ENCODE data around the gene PRKCH. TPM values are rescaled to one million over a fixed set of nuclear protein-coding genes. Genes with fewer than 3 reads are reported as not detected.

The PRKCH gene
- 10 to 100 TPM in 3 of 4 donors, 1 to 10 TPM in 1; 9.0 to 18.4 (median 16.1) TPM for polyA plus RNA-seq (ENCODE audit: insufficient read length in 4 of 4)

GRCh38 chr14:61321385-61322010 lies at the start of gene PRKCH:
Gene PRKCH, plus strand, starts transcription at chr14:61321579. Its CDS starts 523 bp downstream, at chr14:61322102.
- DNase-seq (ENCODE audit: low read depth in 4 of 4, low spot score in 3 of 4): peak in 3 of 4 donors; percentile 24 to 35 (median 31)

DNA sequence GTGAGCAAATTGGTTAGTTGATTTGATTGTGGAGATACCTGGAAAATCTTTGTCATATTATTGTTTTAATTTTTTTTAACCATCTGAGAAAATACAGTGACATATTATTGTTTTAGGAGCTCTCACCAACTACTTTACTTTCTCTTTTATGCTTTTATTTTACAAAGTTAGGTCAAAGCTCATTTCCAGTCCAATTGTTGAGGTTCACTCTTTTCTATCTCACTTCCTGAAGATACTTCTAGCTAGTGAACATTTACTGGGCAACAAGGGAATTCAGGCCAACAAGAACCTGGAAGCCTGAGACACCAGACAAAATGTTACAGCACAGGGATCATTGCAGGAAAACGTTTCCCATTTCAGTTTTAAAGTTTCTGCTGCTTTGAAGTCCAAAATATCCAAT lies 44.1 kb upstream of the PRKCH start:
- DNase-seq (ENCODE audit: low read depth in 4 of 4, low spot score in 3 of 4): no peak

- DNase-seq (ENCODE audit: low read depth in 4 of 4, low spot score in 3 of 4): no peak
Observed at GRCh38 chr14:61277784-61278183, 43.6 kb upstream of the PRKCH start.

- no peak for DNase-seq (ENCODE audit: low read depth in 4 of 4, low spot score in 3 of 4)
Observed at GRCh38 chr14:61279082-61279481, 42.3 kb upstream of the PRKCH start.

DNA sequence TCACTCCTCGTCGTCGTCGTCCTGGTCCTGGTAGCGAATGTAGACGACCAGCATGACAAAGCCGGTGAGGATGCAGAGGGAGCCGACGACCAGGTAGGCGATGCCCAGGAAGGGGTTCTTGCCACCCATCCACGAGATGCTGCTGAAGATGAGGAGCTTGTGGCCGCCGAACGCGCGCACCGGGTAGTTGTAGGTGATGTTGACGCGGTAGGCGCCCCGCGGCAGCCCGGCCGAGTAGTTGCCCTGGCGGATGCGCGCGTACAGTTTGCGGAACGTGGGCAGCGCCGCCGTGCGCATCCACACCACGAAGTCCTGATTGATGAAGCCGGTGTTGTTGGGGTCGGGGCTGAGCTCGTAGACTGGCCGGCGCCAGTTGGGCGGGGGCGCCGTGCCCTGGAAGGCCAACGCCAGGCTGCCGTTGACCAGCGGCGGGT lies 41.3 kb upstream of the PRKCH start:
- no peak for DNase-seq (ENCODE audit: low read depth in 4 of 4, low spot score in 3 of 4)

- no peak for DNase-seq (ENCODE audit: low read depth in 4 of 4, low spot score in 3 of 4)
Observed at GRCh38 chr14:61280526-61281185, 40.7 kb upstream of the PRKCH start.

GRCh38 chr14:61281186-61281947 lies 40.0 kb upstream of the PRKCH start, which contains the start of gene TMEM30B:
Gene TMEM30B, minus strand, starts transcription at chr14:61281338. Its CDS starts 191 bp downstream, at chr14:61281147.
- peak in 1 of 4 donors; percentile 45 for DNase-seq (ENCODE audit: low read depth in 4 of 4, low spot score in 3 of 4)

GRCh38 chr14:61281948-61282275 lies 39.5 kb upstream of the PRKCH start:
- no peak for DNase-seq (ENCODE audit: low read depth in 4 of 4, low spot score in 3 of 4)

- no peak for DNase-seq (ENCODE audit: low read depth in 4 of 4, low spot score in 3 of 4)
Observed at GRCh38 chr14:61282746-61283145, 38.6 kb upstream of the PRKCH start.

DNA sequence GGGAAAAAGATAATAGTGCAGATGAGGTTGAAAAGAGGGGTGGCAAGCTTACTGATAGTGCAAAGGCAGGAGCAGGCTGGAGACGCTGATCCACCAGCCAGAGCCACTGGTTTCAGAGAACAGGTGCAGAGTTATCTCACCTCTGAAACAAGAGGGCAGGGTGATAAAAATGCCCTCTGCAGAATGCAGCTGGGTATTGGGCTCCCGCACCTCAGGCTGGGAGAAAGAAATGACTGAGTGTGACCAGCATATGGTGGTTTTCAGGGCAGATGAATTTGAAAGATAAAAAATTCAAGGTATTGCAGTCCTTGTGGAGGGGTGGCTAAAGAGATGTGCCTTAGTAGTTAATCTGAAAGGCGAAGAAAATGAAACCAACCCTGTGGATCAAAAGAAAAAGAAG lies 37.4 kb upstream of the PRKCH start:
- no peak for DNase-seq (ENCODE audit: low read depth in 4 of 4, low spot score in 3 of 4)

GRCh38 chr14:61285364-61285763 lies 36.0 kb upstream of the PRKCH start:
- DNase-seq (ENCODE audit: low read depth in 4 of 4, low spot score in 3 of 4): no peak

GRCh38 chr14:61287196-61287595 lies 34.2 kb upstream of the PRKCH start:
- no peak for DNase-seq (ENCODE audit: low read depth in 4 of 4, low spot score in 3 of 4)

DNA sequence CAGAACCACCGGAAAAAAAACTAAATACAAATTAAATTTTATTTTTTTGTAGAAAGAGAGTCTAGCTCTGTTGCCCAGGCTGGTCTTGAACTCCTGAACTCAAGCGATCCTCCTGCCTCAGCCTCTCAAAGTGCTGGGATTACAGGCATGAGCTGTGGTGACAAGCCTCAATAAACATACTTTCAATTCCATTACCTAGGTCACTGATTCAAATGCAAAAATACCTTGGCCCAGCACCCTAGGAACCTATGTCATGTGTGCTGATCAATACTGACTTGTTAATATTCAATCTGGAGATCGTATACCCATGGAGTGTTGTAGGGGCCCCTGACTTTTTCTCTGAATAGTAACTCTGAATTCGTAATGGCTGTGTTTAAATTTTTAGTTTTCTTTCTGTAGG lies 33.2 kb upstream of the PRKCH start:
- DNase-seq (ENCODE audit: low read depth in 4 of 4, low spot score in 3 of 4): no peak

GRCh38 chr14:61288720-61289119 lies 32.7 kb upstream of the PRKCH start:
- DNase-seq (ENCODE audit: low read depth in 4 of 4, low spot score in 3 of 4): no peak

DNA sequence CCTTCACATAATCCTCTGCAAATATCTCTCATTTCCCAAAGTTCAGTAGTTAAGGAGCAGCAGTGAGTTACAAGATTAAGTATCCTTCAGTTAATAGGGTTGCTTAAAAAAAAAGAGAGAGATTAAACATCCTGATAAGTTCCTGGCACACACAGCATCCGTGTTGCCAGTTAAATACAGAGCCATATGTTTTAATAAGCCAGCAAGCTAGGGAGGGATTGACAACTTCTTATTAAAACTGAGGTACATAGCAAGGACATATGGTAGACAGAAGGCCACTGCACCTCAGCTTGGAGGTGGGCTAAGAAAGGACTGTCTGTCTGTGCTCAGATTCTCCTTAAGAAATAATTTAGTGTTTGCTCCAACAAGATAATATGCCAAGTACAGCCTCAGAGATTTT lies 30.7 kb upstream of the PRKCH start:
- no peak for DNase-seq (ENCODE audit: low read depth in 4 of 4, low spot score in 3 of 4)

DNA sequence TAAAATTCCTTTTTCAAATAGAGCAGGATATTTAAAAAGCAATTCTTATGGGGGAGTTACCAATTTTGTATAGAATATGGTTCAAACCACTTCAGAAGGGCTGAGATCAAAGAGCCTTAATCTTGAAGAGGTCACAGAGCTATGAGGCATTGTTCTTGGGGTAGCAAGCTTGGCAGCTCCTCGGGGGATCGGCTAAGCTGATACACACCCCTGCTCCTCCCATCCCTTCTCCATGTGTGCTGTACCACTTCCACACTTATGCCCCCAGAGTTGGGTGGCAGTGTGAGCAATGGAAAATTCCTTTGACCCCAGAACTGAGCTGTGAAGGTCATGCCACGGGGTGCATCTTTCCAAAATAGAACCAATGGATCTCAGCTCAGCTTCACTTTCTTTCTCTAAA lies 25.2 kb upstream of the PRKCH start:
- no peak for DNase-seq (ENCODE audit: low read depth in 4 of 4, low spot score in 3 of 4)

DNA sequence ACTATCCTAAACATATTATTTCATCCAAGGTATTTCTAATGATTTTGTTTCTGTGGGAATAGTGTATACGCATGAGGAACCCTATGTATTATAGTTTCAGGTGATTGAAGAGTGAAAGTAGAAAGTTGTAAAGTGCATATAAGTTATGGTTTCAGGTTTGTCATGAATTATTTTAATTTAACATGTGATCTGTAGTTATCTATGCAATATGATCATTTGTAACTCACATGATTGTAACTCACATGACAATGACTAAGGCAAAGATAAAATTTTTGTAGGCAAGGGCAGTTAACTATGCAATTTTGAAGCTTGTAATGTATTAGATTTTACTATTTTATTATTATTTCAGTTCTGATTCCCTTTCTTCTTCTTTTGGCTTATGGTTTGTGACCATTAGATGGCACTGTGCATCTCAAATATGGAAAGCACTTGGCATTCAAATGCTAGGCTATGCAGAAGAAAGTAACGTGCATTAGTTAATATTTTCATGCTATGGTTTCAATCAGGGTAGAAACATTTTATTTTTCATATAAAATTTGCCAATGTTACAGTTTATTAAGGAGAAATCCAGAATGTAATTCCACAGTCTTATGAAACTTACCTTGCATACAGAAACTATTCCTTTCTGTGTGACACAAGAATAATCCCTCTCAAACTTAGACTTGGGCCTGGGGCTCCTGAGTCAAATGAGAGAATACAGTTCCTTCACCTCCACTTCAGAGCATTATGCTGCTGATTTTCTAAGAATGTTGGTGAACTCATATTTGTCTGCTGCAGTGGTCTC lies 24.5 kb upstream of the PRKCH start:
- DNase-seq (ENCODE audit: low read depth in 4 of 4, low spot score in 3 of 4): no peak

DNA sequence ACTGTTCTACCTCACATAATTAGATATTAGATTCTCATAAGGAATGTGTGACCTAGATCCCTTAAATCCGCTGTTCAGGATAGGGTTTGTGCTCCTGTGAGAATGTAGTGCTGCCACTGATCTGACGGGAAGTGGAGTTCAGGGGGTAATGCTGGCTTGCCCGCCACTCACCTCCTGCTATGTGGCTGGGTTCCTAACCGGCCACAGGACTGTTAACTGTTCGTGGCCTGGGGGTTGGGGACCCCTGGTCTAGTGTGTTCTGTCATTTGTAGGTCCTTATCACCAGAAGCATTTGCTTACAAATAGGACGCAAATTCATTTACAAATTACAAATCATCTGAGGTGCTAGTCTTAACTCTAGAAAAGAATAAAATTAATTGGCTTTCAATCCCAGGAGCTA lies 23.8 kb upstream of the PRKCH start:
- DNase-seq (ENCODE audit: low read depth in 4 of 4, low spot score in 3 of 4): no peak

DNA sequence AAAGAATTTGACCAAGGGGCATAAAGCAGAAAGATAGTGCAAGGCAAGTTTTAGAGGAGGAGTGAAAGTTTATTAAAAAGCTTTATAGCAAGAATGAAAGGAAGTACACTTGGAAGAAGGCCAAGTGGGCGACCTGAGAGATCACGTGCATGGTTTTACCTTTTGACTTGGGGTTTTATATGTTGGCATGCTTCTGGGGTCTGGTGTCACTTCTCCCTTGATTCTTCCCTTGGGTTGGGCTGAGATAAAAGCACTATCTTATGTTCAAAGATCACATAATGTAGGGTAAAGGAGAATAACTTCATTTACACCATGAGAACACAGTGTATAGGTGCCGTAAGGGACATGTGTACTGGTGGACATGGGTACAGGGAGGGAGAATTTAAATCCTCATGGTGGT lies 22.6 kb upstream of the PRKCH start:
- DNase-seq (ENCODE audit: low read depth in 4 of 4, low spot score in 3 of 4): no peak

DNA sequence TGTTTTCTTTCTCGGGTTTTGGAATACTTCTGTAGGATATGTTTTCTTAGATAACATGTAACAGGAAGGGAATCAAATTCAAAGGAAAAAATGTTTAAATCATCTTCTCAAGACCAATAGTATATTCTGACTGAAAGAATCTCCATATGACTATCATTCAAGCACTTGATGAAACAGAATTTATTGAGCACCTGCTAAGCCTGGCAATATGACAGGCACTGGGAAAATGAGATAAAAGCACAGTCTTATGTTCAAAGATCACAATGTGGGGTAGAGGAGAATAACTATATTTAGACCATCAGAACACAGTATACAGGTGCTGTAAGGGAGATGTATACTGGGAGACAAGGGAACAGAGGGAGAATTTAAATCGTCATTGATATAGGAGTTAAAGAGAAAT lies 21.2 kb upstream of the PRKCH start:
- no peak for DNase-seq (ENCODE audit: low read depth in 4 of 4, low spot score in 3 of 4)

DNA sequence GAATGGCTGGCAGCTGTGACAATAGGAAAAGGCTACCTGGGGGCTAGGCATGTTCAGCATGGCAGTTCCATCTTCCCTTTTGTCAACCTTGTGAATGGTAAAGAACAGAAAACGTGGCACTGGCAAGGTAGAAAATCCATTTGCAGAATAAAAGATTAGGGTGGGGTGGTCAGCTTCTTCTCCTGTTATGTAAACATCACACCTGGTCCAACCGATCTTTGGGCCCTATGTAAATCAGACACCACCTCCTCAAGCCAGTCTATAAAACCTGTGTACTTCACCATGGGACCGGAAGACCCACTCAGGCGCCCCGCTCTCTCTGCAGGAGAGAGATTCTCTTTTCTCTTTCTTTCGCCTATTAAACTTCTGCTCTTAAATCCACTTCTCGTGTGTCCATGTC lies 20.6 kb upstream of the PRKCH start:
- no peak for DNase-seq (ENCODE audit: low read depth in 4 of 4, low spot score in 3 of 4)

Data from left renal pelvis (tissue), 4 donors.